NAMALWA (cell line): Measurements from ENCODE around the gene GMFB.

Source experiments
- DNase-seq: peaks from one replicate; pipeline ENCODE4 v3.0.0-alpha.2; 2015; ENCODE audit warnings: low spot score

The GMFB gene

GRCh38 chr14:54490445-54491175 is 1.8 kb upstream of the GMFB start:
- peak; percentile 2 for DNase-seq

GRCh38 chr14:54489731-54490444 is 1.1 kb upstream of the GMFB start:
- no peak for DNase-seq

DNA sequence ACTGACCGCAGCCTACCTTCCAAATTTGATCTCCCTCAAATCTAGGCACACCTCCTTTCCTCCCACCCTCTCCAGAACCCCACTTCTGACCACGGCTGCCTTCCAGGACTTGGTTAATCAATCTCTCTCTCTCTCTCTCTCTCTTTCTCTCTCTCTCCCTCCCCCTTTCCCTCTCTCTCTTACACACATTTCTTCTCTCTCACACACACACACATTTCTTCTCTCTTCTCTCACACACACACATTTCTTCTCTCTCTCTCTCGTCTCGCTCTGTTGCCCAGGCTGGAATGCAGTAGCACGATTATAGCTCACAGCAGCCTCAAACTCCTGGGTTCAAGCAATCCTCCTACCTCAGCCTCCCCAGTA is 521 bp upstream of the GMFB start:
- DNase-seq = no peak

DNA sequence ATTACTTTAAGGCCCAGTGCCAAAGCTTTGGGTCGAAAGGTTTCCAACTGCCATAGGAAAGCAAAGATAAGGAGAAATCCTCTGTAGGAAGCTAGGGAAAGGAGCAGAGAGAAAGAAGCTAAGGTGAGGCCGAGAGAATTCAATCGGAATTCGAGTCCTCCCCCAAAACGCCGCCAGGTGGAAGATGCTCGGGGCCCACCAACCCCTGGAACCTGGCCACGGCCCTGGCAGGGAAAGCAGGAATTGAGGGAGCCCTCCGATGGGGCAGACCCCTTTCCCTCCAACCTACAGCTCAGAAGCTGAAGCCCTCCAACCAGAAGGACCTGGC is 498 bp downstream of the GMFB start:
- peak; percentile 37 for DNase-seq

- DNase-seq = peak; percentile 4
Observed at GRCh38 chr14:54487771-54488170, 1.0 kb downstream of the GMFB start.

DNA sequence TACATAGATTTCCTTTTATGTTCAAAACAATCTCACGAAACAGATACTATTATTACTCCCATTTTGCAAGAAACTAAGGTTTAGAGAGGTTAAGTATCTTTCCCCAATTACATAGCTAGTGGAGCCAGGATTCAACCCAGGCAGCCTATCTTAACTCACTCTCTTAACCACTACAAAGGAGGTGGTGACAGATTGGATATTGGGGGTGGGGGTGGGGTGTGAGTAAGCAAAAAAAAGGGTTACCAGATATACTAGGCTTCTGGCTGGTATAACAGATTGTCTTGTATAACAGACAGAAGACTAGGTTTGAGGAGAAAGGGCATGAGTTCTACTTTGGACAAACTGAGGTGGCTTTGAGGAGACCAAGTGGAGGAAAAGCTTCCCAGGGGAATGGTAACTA is 2.1 kb downstream of the GMFB start:
- peak; percentile 14 for DNase-seq

DNA sequence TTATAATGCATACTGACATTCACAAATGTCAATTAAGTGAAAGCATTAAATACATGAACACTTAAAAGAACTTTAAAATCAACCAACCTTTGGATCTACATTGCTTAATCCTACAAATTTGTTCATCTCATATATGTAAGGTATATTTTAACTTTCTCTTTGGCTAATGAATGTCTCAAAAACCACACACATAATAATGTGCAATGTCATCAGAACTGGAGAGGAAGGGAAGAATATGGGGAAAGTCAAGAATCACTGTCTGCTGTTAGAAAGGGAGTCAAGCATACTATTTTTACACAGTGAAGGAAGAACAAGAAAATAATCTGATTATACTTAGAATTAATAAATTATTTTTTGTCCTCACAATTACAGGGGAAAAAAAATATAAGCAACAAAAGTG is 4.9 kb downstream of the GMFB start:
- DNase-seq = no peak

GRCh38 chr14:54483073-54483745 is 5.6 kb downstream of the GMFB start:
- peak; percentile 40 for DNase-seq

DNA sequence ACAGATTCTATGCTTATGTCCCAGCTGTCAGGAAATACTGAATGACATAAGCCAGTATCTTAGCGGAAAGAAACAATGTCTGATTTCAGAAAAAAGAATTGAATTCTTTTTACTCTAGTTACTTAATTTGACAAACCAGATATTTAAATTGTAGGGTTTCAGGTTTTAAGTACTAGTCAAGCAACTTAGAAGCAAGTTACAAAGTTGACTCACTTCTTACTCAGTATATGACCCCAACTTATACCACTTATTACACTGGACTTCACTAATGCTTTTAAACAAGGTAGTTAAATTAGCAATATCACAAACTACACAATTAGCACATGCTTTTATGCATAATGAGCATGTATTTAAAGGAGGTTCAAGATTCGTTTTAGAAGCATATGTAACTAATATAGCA is 7.1 kb downstream of the GMFB start:
- no peak for DNase-seq

DNA sequence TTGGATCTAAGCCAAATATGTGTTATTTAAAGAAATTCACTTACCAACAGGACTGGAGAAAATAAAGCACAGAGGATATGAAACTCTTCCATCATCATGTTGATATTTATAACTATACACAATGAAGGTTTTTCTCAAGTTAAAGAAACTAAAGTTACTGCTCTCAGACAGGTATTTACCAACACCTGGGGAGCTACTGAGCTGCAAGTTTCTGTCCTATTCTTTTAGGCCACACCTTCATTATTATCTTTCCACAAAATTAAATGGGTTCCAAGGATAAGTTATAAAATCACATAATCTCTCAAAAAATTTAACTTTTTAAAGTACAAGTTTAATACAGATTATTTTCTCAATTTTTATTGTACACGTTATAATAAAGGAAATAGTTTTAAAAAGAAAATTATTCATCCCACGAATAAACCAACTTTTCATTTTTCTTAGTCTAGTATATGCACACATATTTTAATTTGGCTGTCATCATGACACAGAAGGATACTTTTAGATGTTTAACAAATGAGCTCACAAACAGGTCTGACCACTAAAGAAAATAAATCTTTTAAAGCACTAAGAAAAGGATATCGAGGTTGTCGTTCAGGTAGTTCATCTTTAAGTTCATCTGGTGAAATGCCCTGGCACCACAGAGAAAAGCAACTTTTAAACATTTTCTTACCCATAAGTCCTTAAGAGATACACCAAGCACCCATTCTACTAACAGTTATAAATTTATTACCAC is 7.8 kb downstream of the GMFB start:
- DNase-seq = no peak

- DNase-seq = no peak
Observed at GRCh38 chr14:54478636-54479215, 10.1 kb downstream of the GMFB start.

DNA sequence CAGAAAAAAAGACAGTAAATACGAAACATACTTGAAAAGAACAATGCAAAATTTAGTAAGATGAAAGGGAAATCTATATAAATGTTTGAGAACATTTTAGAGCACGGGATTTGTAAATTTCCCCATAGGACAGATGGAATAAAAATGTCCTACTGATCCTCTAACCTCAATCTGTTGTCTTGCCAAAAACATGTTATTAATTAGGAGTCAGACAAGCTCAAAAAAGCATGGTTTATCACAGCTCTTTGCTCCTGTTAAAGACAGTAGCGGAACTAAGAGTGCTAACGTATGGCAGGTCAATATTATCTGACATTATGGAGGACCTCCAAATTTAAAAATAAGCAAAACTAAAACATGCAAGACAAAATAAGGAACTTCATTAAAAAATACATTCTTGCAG is 12.9 kb downstream of the GMFB start:
- no peak for DNase-seq

- no peak for DNase-seq
Observed at GRCh38 chr14:54475187-54475899, 13.4 kb downstream of the GMFB start.

- DNase-seq = no peak
Observed at GRCh38 chr14:54474232-54474793, 14.5 kb downstream of the GMFB start.

- DNase-seq = no peak
Observed at GRCh38 chr14:54472315-54472714, 16.5 kb downstream of the GMFB start.

DNA sequence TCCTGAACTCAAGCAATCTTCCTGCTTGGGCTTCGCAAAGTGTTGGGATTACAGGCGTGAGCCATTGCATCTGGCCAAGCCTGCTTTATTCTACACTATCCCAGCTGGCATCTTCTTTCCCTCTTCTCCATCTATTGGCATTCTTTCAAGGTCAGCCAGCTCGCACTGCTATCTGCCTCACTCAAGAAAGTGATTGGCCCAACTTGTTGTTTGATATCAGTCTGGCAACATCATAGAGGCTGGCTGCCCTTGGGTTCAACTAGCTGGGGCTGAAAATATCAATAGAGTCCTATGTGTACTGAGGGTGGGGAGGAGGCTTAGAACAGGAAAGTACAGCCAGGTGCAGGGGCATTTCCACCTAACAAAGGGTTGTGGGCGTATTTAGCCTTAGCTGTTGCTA is 17.1 kb downstream of the GMFB start:
- no peak for DNase-seq

DNA sequence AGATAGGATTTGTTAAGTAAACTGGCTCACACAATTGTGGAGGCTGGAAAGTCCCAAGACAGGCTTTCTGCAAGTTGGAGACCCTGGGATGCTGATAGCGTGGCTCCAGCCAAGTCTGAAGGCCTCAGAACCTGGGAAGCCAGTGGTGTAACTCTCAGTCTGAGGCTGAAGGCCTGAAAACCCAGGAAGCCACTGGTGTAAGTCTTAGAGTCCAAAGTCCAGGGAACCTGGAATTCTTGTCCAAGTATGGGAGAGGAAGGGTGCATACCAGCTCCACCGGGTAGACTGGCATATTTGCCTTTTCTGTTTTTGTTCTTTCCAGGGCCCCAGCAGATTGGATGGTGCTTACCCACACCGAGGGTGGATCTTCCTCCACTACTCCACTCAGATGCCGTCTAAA is 18.1 kb downstream of the GMFB start:
- DNase-seq = no peak

DNA sequence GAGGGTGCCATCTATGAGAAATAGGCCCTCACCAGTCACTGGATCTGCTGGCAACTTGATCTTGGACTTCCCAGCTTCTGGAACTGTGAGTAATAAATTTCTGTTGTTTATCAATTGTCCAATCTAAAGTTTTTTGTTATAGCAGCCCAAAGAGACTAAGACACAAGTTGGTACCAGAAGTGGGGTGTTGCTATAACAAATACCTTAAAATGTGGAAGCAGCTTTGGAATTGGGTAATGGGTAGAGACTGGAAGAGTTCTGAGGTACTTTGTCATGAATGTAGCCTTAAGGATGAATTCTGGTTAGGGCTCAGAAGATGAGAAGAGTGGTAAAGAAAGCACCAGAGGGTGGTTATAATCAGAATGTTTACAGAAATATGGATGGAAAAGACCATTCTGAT is 21.5 kb downstream of the GMFB start:
- DNase-seq = no peak

DNA sequence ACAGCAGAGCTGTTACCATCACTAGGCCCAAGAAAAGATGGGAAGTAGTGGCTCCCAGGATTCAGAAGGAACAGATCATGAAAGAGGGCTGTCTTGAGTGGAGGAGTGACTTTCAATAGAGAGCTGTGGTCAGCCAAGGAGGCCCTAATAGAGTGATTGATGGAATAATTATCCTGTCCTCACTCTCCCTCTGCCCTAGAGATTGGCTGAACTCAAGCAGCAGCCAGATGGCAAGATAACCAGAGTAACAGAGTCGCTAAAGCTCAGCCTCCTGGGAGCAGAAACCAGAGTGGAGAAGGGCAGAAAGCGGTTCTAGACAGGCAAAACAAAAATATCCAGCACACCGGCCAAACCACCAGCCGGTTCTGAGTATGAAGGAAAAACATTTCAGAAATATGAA is 23.1 kb downstream of the GMFB start:
- no peak for DNase-seq

DNA sequence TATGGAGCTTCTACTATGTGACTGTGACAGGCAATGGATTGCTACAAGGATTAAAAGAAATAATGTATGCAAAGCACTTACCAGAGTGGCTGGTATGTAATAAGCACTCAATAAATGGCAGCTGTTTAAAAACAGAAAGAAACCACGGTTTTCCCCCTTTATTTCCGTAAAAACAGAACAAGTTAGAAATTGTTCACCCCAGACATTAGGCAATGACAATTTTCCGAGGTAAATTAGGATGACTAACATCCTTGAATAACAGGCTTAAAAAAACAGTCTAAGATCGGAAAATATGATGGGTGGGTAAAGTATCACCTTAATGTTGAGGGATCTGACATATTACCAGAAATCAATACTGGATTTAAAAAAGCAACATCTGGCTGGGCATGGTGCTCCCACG is 26.7 kb downstream of the GMFB start:
- DNase-seq = no peak

- no peak for DNase-seq
Observed at GRCh38 chr14:54459106-54459505, 29.7 kb downstream of the GMFB start.
